Measurements from ENCODE around the gene AUTS2. TPM values are rescaled to one million over a fixed set of nuclear protein-coding genes. Genes with fewer than 3 reads are reported as not detected.

Gene AUTS2
- total RNA-seq, 1 donor from 2014 or later = 53.0 TPM

DNA sequence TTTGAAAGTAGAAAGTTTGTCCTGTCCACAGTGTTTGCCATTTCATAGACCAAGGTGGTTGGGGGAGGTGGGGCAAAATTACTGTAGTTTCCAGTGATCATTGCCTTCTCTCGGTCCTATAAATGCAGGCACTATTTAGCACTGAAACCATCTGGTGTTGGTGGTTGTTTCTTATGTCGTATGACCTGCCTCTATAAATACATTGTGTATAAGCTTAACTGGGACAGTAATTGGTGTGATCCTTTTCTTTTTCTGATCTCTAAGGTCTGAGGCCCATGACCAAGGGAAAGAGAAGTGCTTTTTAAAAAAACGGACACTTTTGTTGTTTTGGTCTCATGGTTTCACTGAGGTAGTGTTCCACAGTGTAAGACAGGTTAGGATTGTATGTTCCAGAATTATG, 63.1 kb downstream of the AUTS2 start:
- Histone ChIP-seq H3K4me1 (peaks cover 23% of the 10 kb centered on the region), H3K9me3 (no peaks in the 10 kb centered on the region), H3K27me3 (no peaks in the 10 kb centered on the region), H3K36me3 (no peaks in the 10 kb centered on the region), H3K27ac (no peak overlapping the region), H3K4me3 (no peak overlapping the region)
- DNase-seq (ENCODE audit: extremely low spot score in 2 of 2) = no peak
- intact Hi-C loops (cut with DNase I) = no loop called here
- no peak for TF ChIP-seq POLR2A (IDR thresholded peaks at IDR 0.05)

DNA sequence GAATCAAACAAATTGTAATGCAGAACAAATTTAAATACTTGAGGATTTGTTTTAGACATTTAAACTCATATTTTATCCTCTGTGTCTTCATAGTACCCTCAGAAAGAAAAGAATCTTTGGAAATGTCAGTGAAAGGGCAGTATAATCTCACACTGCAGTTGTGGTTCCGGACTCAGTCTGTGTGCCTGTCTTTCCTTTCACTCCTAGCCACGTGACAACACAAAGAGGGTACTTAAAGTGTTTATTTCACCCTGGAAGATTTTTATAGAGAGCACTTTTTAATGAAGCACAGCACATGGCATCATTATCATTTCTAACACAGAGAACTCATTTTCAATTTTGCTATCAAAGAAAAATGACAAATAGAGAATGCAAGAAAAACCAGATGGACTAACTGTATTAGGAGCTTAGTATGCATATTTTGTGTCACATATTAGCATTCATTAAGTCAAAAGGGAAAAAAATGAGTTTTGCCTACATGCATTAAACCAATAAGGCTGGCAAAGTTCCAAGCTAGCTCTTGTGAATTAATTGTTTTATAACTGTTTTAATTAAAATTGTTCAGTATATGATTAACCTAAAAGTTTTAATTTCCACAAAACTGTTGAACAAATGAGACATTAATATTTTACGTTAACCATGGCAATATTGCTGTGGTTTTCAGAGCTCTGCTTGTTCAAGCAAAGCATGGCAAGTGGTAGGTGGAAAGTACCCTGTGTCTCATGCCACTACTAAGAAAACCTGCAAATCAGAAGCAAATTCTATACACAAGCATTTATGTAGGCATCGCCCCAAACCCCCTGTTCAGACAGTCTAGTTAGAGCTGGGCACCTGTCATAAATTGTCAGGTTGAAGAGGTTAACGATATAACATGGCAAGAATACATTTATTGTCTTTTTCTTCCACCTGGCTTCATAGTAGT, 65.9 kb downstream of the AUTS2 start:
- H3K36me3 ChIP-seq = no peaks in the 10 kb centered on the region
- intact Hi-C loops (cut with DNase I) = no loop called here
- DNase-seq (ENCODE audit: extremely low spot score in 2 of 2) = no peak
- no peak overlapping the region for H3K27ac ChIP-seq
- TF ChIP-seq, protein P1, sequence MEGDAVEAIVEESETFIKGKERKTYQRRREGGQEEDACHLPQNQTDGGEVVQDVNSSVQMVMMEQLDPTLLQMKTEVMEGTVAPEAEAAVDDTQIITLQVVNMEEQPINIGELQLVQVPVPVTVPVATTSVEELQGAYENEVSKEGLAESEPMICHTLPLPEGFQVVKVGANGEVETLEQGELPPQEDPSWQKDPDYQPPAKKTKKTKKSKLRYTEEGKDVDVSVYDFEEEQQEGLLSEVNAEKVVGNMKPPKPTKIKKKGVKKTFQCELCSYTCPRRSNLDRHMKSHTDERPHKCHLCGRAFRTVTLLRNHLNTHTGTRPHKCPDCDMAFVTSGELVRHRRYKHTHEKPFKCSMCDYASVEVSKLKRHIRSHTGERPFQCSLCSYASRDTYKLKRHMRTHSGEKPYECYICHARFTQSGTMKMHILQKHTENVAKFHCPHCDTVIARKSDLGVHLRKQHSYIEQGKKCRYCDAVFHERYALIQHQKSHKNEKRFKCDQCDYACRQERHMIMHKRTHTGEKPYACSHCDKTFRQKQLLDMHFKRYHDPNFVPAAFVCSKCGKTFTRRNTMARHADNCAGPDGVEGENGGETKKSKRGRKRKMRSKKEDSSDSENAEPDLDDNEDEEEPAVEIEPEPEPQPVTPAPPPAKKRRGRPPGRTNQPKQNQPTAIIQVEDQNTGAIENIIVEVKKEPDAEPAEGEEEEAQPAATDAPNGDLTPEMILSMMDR (IDR thresholded peaks at IDR 0.05) = no peak
- TF ChIP-seq POLR2AphosphoS5 (IDR thresholded peaks at IDR 0.05; ENCODE audit: insufficient read depth in 1 of 2, low read depth in 1 of 2) (no peak), POLR2A (IDR thresholded peaks at IDR 0.05) (no peak)
- no peaks in the 10 kb centered on the region for H3K9me3 ChIP-seq
- H3K27me3 ChIP-seq = no peaks in the 10 kb centered on the region
- peaks cover 6% of the 10 kb centered on the region for H3K4me1 ChIP-seq
- H3K4me3 ChIP-seq = no peak overlapping the region

DNA sequence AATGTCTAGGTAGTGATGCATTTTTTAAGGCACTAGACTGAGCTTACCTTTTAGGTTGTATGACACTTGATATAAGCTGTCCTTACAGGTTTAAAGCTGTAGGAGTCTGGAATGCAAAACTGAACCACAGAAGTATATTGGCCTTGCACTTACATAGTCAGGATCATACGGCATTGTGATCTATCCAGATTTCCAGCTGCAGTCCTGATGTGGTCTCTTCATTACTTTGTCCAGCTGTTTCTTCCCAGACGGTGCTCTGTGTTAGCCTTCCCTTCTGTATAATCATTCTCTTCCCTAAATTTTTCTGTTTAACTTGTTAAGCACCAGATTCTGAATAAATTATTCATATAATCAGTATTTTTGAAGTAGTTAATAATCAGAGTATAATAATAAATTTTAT, 67.1 kb downstream of the AUTS2 start:
- Histone ChIP-seq H3K27me3 (no peaks in the 10 kb centered on the region), H3K36me3 (no peaks in the 10 kb centered on the region), H3K27ac (no peak overlapping the region), H3K9me3 (no peaks in the 10 kb centered on the region), H3K4me1 (peaks cover 7% of the 10 kb centered on the region), H3K4me3 (no peak overlapping the region)
- intact Hi-C loops (cut with DNase I) = no loop called here
- TF ChIP-seq POLR2AphosphoS5 (IDR thresholded peaks at IDR 0.05; ENCODE audit: insufficient read depth in 1 of 2, low read depth in 1 of 2) (no peak), POLR2A (IDR thresholded peaks at IDR 0.05) (no peak)
- TF ChIP-seq, protein P1 (IDR thresholded peaks at IDR 0.05) = no peak
- no peak for DNase-seq (ENCODE audit: extremely low spot score in 2 of 2)

DNA sequence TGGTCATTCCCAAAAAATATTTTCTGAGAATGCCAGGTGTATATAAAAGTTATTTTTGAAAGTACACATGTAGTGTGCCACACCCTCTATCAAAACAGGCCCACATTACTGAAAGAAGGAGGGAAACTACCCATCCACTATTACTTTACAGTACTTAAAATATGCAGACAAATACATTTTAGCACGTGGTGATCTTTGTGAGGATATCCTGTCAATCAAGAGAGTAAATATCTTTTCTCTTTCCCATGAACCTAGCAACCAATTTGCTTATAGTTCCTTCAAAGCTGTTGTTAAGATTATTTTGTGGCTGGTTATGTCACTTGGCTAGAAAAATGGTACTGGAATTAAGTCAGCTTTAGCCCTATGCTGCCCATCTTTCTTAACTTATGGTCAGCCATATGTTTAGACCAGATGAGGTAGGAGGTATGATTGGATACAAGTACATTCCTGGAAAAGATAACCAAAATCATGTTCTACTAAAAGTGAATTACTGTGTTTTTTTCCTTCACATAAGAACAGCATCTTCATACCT, 70.1 kb downstream of the AUTS2 start:
- TF ChIP-seq POLR2A (IDR thresholded peaks at IDR 0.05) (no peak), POLR2AphosphoS5 (IDR thresholded peaks at IDR 0.05; ENCODE audit: insufficient read depth in 1 of 2, low read depth in 1 of 2) (no peak)
- TF ChIP-seq, protein P1 (IDR thresholded peaks at IDR 0.05) = no peak
- intact Hi-C loops (cut with DNase I) = no loop called here
- DNase-seq (ENCODE audit: extremely low spot score in 2 of 2) = no peak

DNA sequence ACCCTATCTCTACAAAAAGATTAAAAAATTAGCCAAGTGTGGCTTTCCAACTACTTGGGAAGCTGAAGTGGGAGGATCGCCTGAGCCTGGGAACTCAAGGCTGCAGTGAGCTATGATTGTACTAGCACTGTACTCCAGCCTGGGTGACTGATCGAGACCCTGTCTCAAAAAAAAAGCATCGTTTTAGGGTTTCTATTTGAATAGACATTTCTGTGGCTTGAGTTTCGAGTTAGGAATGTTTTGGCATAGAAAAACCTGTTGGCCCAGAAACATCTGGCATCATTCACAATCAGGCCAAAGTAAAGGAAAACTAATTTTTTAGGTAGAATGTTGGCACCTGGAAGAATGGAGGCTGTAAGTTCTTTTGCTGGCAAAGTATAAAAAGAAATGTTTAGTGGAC, 72.4 kb downstream of the AUTS2 start:
- H3K36me3 ChIP-seq = no peaks in the 10 kb centered on the region
- H3K4me1 ChIP-seq = peaks cover 22% of the 10 kb centered on the region
- H3K9me3 ChIP-seq = no peaks in the 10 kb centered on the region
- intact Hi-C loops (cut with DNase I) = no loop called here
- no peak for DNase-seq (ENCODE audit: extremely low spot score in 2 of 2)
- no peak overlapping the region for H3K4me3 ChIP-seq
- H3K27me3 ChIP-seq = no peaks in the 10 kb centered on the region
- no peak overlapping the region for H3K27ac ChIP-seq
- TF ChIP-seq POLR2A (IDR thresholded peaks at IDR 0.05) (no peak), POLR2AphosphoS5 (IDR thresholded peaks at IDR 0.05; ENCODE audit: insufficient read depth in 1 of 2, low read depth in 1 of 2) (no peak)
- TF ChIP-seq, protein P1 (IDR thresholded peaks at IDR 0.05) = no peak

More for the DNA sequence above, 70.1 kb downstream of the AUTS2 start:
- H3K36me3 ChIP-seq = no peaks in the 10 kb centered on the region
- no peak overlapping the region for H3K27ac ChIP-seq
- peaks cover 22% of the 10 kb centered on the region for H3K4me1 ChIP-seq
- H3K9me3 ChIP-seq = no peaks in the 10 kb centered on the region
- H3K27me3 ChIP-seq = no peaks in the 10 kb centered on the region
- no peak overlapping the region for H3K4me3 ChIP-seq

Measured in vagina (tissue), 2 donors.